A549 (cell line): Measurements from ENCODE around the gene MGAT5. TPM values are rescaled to one million over a fixed set of nuclear protein-coding genes. Genes with fewer than 3 reads are reported as not detected.

Experiments used
- ATAC-seq, 2 experiments: fragments of 200-7000 bp in 1 of 2; fragments of >200 bp in 1 of 2; cut with Nextera tagmentation in 1 of 2; cut with Tn5 transposase in 1 of 2; 3 replicates each; pipeline versions ENCODE4 v1.8.0 to v1.9.1; 2018 to 2020; ENCODE audit warnings: mild to moderate bottlenecking in 1 of 2, moderate library complexity in 1 of 2
- CTCF ChIA-PET: fragments of 300-600 bp; sonication (Branson Sonifier 250); formaldehyde crosslinking; extraction: SDS; loops from one replicate; lab custom pipeline; 2021; ENCODE audit warnings: antibody characterized with exemption, inconsistent platforms; lab: Yijun Ruan, JAX
- POLR2A ChIA-PET: fragments of 350-600 bp; formaldehyde crosslinking; extraction: SDS; loops from one replicate; lab custom pipeline; 2021; ENCODE audit warnings: antibody characterized with exemption, inconsistent platforms; lab: Yijun Ruan, JAX
- DNase-seq, 2 experiments: peaks; one replicate each; pipeline versions ENCODE4 v3.0.0 to v3.0.0-alpha.2; 2011 to 2016; ENCODE audit warnings: low read depth in 1 of 2, low spot score in 1 of 2
- FAIRE-seq: peaks from 2 replicates; lab custom pipeline; 2011; peaks lifted over from hg19 to GRCh38; lab: Jason Lieb, UNC
- H3K27ac ChIP-seq, 2 experiments: fragments of >200 bp; sonication (Bioruptor Twin); formaldehyde crosslinking; 3 replicates each; pipeline ENCODE4 v1.5.1; 2016 to 2017
- H3K4me1 ChIP-seq: fragments of >200 bp; sonication (Bioruptor Twin); formaldehyde crosslinking; 3 replicates; pipeline ENCODE4 v1.6.1; 2016
- H3K4me2 ChIP-seq: fragments of >200 bp; sonication (Bioruptor Twin); formaldehyde crosslinking; 3 replicates; pipeline ENCODE4 v1.6.1; 2016
- H3K4me3 ChIP-seq: fragments of >200 bp; sonication (Bioruptor Twin); formaldehyde crosslinking; 3 replicates; pipeline ENCODE4 v1.5.1; 2016
- H3K9me3 ChIP-seq: fragments of >200 bp; sonication (Bioruptor Twin); formaldehyde crosslinking; 3 replicates; pipeline ENCODE4 v1.6.1; 2016
- ATOH8 ChIP-seq: fragments of 250-450 bp; sonication (Bioruptor Pico); IDR thresholded peaks from 2 replicates; pipeline ENCODE4 v1.5.0; 2020; ENCODE audit warnings: low read depth, mild to moderate bottlenecking, moderate library complexity
- BCL3 ChIP-seq: fragments of >200 bp; sonication (Bioruptor Twin); formaldehyde crosslinking; IDR thresholded peaks from 3 replicates; pipeline ENCODE4 v1.6.1; 2016
- BHLHE40 ChIP-seq: IDR thresholded peaks from 2 replicates; pipeline ENCODE4 v1.6.1; 2012; ENCODE audit warnings: low read depth, low read length, inconsistent platforms
- CEBPB ChIP-seq, 2 experiments: fragments of >200 bp in 1 of 2; sonication (Bioruptor Twin) in 1 of 2; formaldehyde crosslinking in 1 of 2; IDR thresholded peaks; 2 replicates each; pipeline ENCODE4 v1.6.1; 2012 to 2016
- CHD4 ChIP-seq: fragments of 200-600 bp; sonication (generic); IDR thresholded peaks from 2 replicates; pipeline ENCODE4 v1.6.1; 2016; ENCODE audit warnings: antibody characterized with exemption, mild to moderate bottlenecking, borderline replicate concordance
- CTCF ChIP-seq: fragments of >200 bp; sonication (Bioruptor Twin); formaldehyde crosslinking; IDR thresholded peaks from 3 replicates; pipeline ENCODE4 v1.5.1; 2016
- E2F6 ChIP-seq: IDR thresholded peaks from 2 replicates; pipeline ENCODE4 v1.6.1; 2012; ENCODE audit warnings: low read depth, borderline replicate concordance
- EHMT2 ChIP-seq: fragments of 200-600 bp; sonication (generic); IDR thresholded peaks from 2 replicates; pipeline ENCODE4 v1.6.1; 2016; ENCODE audit warnings: antibody characterized with exemption, low read depth, mild to moderate bottlenecking, moderate library complexity
- ELK1 ChIP-seq: fragments of 150-350 bp; IDR thresholded peaks from 2 replicates; pipeline ENCODE4 v1.6.1; 2014; ENCODE audit warnings: low read depth, mild to moderate bottlenecking, low read length
- ESRRA ChIP-seq: fragments of 150-350 bp; IDR thresholded peaks from 2 replicates; pipeline ENCODE4 v1.6.1; 2014; ENCODE audit warnings: mild to moderate bottlenecking, low read length, borderline replicate concordance
- FOSL2 ChIP-seq, 2 experiments: fragments of 450-650 bp in 1 of 2; fragments of >200 bp in 1 of 2; sonication (Bioruptor Twin) in 1 of 2; formaldehyde crosslinking; IDR thresholded peaks; 2 replicates each; pipeline versions ENCODE4 v1.5.0 to v1.6.1; 2016 to 2020; ENCODE audit warnings: mild to moderate bottlenecking in 1 of 2, moderate library complexity in 1 of 2
- FOXS1 ChIP-seq: fragments of 250-450 bp; sonication (Bioruptor Pico); IDR thresholded peaks from 2 replicates; pipeline ENCODE4 v1.5.0; 2020; ENCODE audit warnings: mild to moderate bottlenecking, moderate library complexity
- HEYL ChIP-seq: fragments of 250-450 bp; sonication (Bioruptor Pico); IDR thresholded peaks from 2 replicates; pipeline ENCODE4 v1.8.0; 2021; ENCODE audit warnings: mild to moderate bottlenecking, moderate library complexity
- HMGXB4 ChIP-seq: fragments of 250-450 bp; sonication (Bioruptor Pico); IDR thresholded peaks from 2 replicates; pipeline ENCODE4 v1.5.0; 2021; ENCODE audit warnings: mild to moderate bottlenecking, moderate library complexity, borderline replicate concordance
- MAX ChIP-seq: IDR thresholded peaks from 2 replicates; pipeline ENCODE4 v1.6.1; 2012
- NPAS2 ChIP-seq: fragments of 250-450 bp; sonication (Bioruptor Pico); IDR thresholded peaks from 2 replicates; pipeline ENCODE4 v1.8.0; 2022; ENCODE audit warnings: mild to moderate bottlenecking, moderate library complexity, borderline replicate concordance
- REST ChIP-seq: fragments of 200-600 bp; sonication (generic); IDR thresholded peaks from 2 replicates; pipeline ENCODE4 v1.6.1; 2016; ENCODE audit warnings: antibody characterized with exemption, mild to moderate bottlenecking, moderate library complexity
- RNF2 ChIP-seq: fragments of 200-600 bp; sonication (generic); IDR thresholded peaks from 2 replicates; pipeline ENCODE4 v1.6.1; 2016; ENCODE audit warnings: low read depth, mild to moderate bottlenecking, antibody characterized with exemption, moderate library complexity, borderline replicate concordance
- SREBF2 ChIP-seq: fragments of 450-650 bp; IDR thresholded peaks from 2 replicates; pipeline ENCODE4 v1.6.1; 2014; ENCODE audit warnings: mild to moderate bottlenecking, moderate library complexity
- ZC3H11A ChIP-seq: fragments of 450-650 bp; IDR thresholded peaks from 2 replicates; pipeline ENCODE4 v1.6.1; 2014; ENCODE audit warnings: antibody characterized with exemption, mild to moderate bottlenecking
- WGBS: methylation state at CpG from one replicate; pipeline ENCODE4 v1.1.6; 2017; ENCODE audit errors: missing lambda C conversion rate; 5-methylcytosine and 5-hydroxymethylcytosine counted together
- polyA plus RNA-seq, 4 experiments: library from polyadenylated mRNA; depleted of rRNA in 3 of 4; stranded (reverse); fragments of >200 nt; fragmentation: RNase III in 1 of 4; extraction: RNeasy Plus Mini Kit Qiagen cat#74134 plus additional on column Dnase treatment in 1 of 4; gene quantifications; 2 replicates in 3 of 4; 3 replicates in 1 of 4; pipeline ENCODE4 v1.2.3, GENCODE V29; 2011 to 2017

Gene MGAT5
- polyA plus RNA-seq, 2 of the 4 experiments (the other 2 are of a cell fraction) = 13.2 to 17.1 TPM

GRCh38 chr2:134447669-134448068, 193.8 kb downstream of the MGAT5 start:
- no peak for ATAC-seq
- TF ChIP-seq CEBPB (IDR thresholded peaks at IDR 0.05) = no peak
- no peak for TF ChIP-seq CHD4
- TF ChIP-seq FOSL2 (IDR thresholded peaks at IDR 0.05) = no peak
- no peak for TF ChIP-seq FOSL2 (CRISPR knock-in tag; IDR thresholded peaks at IDR 0.05)
- no peak for TF ChIP-seq NPAS2 (CRISPR knock-in tag)
- TF ChIP-seq FOXS1 (CRISPR knock-in tag) = no peak
- TF ChIP-seq CTCF = no peak
- TF ChIP-seq ELK1 = no peak
- no peak for TF ChIP-seq SREBF2
- TF ChIP-seq ESRRA = no peak
- no peak for TF ChIP-seq RNF2
- TF ChIP-seq MAX = no peak
- no peak for TF ChIP-seq EHMT2
- no peak for TF ChIP-seq BHLHE40
- TF ChIP-seq ATOH8 = no peak
- no peak for TF ChIP-seq ZC3H11A
- no peak for TF ChIP-seq REST
- no peak for TF ChIP-seq HMGXB4
- no peak for TF ChIP-seq BCL3
- no peak for TF ChIP-seq HEYL (CRISPR knock-in tag)
- TF ChIP-seq E2F6 = no peak
- TF ChIP-seq, all 56 proteins: peak for 0
- Histone ChIP-seq H3K27ac (no peak overlapping the region), H3K4me2 (no peak overlapping the region), H3K4me3 (no peak overlapping the region), H3K9me3 (no peaks in the 10 kb centered on the region), H3K4me1 (no peaks in the 10 kb centered on the region; the same call in 2 of the 3 replicates)
- CTCF ChIA-PET = interaction anchor here (1.5 to 5.2 kb wide), 2 partner anchors 13 to 17 kb away, joined by 4 to 41 read pairs; no protein-coding TSS in a partner anchor
- FAIRE-seq = no peak
- DNase-seq = no peak
- WGBS = 87% methylated on average over 4 of the region's 4 CpGs
- POLR2A ChIA-PET = no interaction called here
